Esophagus squamous epithelium (tissue), 5 donors: Measurements from ENCODE around the gene FRMD4A. TPM values are rescaled to one million over a fixed set of nuclear protein-coding genes. Genes with fewer than 3 reads are reported as not detected.

Source experiments
- DNase-seq: peaks from one replicate; lab custom pipeline; 2025; lab: John Stamatoyannopoulos, UW
- H3K27ac ChIP-seq, 4 donors: fragments of 200-600 bp; sonication (generic); one replicate each; pipeline ENCODE4 v1.5.1; 2016 to 2019; ENCODE audit warnings: mild to moderate bottlenecking in 1 of 4
- H3K27me3 ChIP-seq, 4 donors: fragments of 200-600 bp; sonication (generic); 1 replicate in 3 of 4; 2 replicates in 1 of 4; pipeline versions ENCODE4 v1.5.1 to v1.6.0; 2017 to 2021; ENCODE audit warnings: antibody characterized with exemption in 1 of 4
- H3K36me3 ChIP-seq, 3 donors: fragments of 200-600 bp; sonication (generic); one replicate each; pipeline ENCODE4 v1.5.1; 2016 to 2019
- H3K4me1 ChIP-seq, 3 donors: fragments of 200-600 bp; sonication (generic); one replicate each; pipeline ENCODE4 v1.5.1; 2017 to 2019
- H3K4me3 ChIP-seq, 4 donors: fragments of 200-600 bp; sonication (generic); 1 replicate in 3 of 4; 2 replicates in 1 of 4; pipeline ENCODE4 v1.5.1; 2016 to 2019; ENCODE audit warnings: mild to moderate bottlenecking in 2 of 4, moderate library complexity in 1 of 4
- H3K9me3 ChIP-seq, 3 donors: fragments of 200-600 bp; sonication (generic); one replicate each; pipeline ENCODE4 v1.5.1; 2016 to 2019
- CTCF ChIP-seq, 6 experiments: fragments of 450-650 bp in 4 of 6; fragments of 200-600 bp in 2 of 6; sonication (generic) in 2 of 6; IDR thresholded peaks; one replicate each; pipeline ENCODE4 v1.5.1; 2016 to 2019; ENCODE audit warnings: antibody characterized with exemption in 6 of 6, mild to moderate bottlenecking in 4 of 6, moderate library complexity in 4 of 6
- POLR2A ChIP-seq, 4 donors: fragments of 450-650 bp; IDR thresholded peaks; one replicate each; pipeline ENCODE4 v1.6.1; 2017; ENCODE audit warnings: antibody characterized with exemption in 4 of 4, mild to moderate bottlenecking in 4 of 4, moderate library complexity in 3 of 4
- WGBS, 2 donors: methylation state at CpG; one replicate each; pipeline ENCODE4 v1.1.5; 2018; 5-methylcytosine and 5-hydroxymethylcytosine counted together
- intact Hi-C: fragments of 100-400 bp; cut with DNase I; formaldehyde crosslinking; loops from one replicate; pipeline ENCODE4 v1.15.0; 2022
- total RNA-seq, 4 donors: library from RNA; depleted of rRNA; stranded (reverse); fragments of >200 nt; gene quantifications; one replicate each; pipeline ENCODE4 v1.1.0, GENCODE V29; 2016
- donor health status: DM: yes; HTN: yes; CAD: no.

The FRMD4A gene
- total RNA-seq, 4 donors from 2014 or later = 7.3 to 15.3 (median 8.6) TPM

- WGBS, 2 donors = 26 to 46% methylated on average over 5 of the region's 5 CpGs
- no peak for TF ChIP-seq CTCF (IDR thresholded peaks at IDR 0.05)
- TF ChIP-seq POLR2A (IDR thresholded peaks at IDR 0.05) = no peak
- Histone ChIP-seq H3K4me1 (peaks cover 0 to 23% (median 4%) of the 10 kb centered on the region in 3 donors), H3K9me3 (no peaks in the 10 kb centered on the region), H3K27me3 (peaks cover 0 to 12% (median 0%) of the 10 kb centered on the region in 4 donors), H3K4me3 (peak overlapping the region in 2 of 4 donors; percentile 36 to 60), H3K27ac (peak overlapping the region in 2 of 4 donors; percentile 64 to 69), H3K36me3 (no peaks in the 10 kb centered on the region)
- intact Hi-C loops = no loop called here
- no peak for DNase-seq
Observed at GRCh38 chr10:14010101-14010558, 320.6 kb downstream of the FRMD4A start.

- H3K4me1 ChIP-seq = peaks cover 0 to 23% (median 4%) of the 10 kb centered on the region in 3 donors
- DNase-seq = no peak
- H3K36me3 ChIP-seq = no peaks in the 10 kb centered on the region
- TF ChIP-seq CTCF (IDR thresholded peaks at IDR 0.05) (no peak), POLR2A (IDR thresholded peaks at IDR 0.05) (peak in 1 of 4 donors; percentile 37)
- 26 to 59% methylated on average over 22 to 24 of the region's 24 CpGs for WGBS, 2 donors
- H3K9me3 ChIP-seq = no peaks in the 10 kb centered on the region
- peaks cover 0 to 12% (median 0%) of the 10 kb centered on the region in 4 donors for H3K27me3 ChIP-seq
- intact Hi-C loops = no loop called here
- H3K27ac ChIP-seq = peak overlapping the region in 3 of 4 donors; percentile 21 to 69 (median 64)
- H3K4me3 ChIP-seq = peak overlapping the region in 3 of 4 donors; percentile 26 to 60 (median 36)
Observed at GRCh38 chr10:14009371-14010100, 321.2 kb downstream of the FRMD4A start.

GRCh38 chr10:14008740-14009080 is 322.0 kb downstream of the FRMD4A start:
- DNase-seq = no peak
- H3K9me3 ChIP-seq = no peaks in the 10 kb centered on the region
- intact Hi-C loops = no loop called here
- peaks cover 0 to 23% (median 4%) of the 10 kb centered on the region in 3 donors for H3K4me1 ChIP-seq
- peak overlapping the region in 3 of 4 donors; percentile 26 to 60 (median 36) for H3K4me3 ChIP-seq
- no peaks in the 10 kb centered on the region for H3K36me3 ChIP-seq
- peak overlapping the region in 3 of 4 donors; percentile 21 to 71 (median 64) for H3K27ac ChIP-seq
- 35 to 43% methylated on average over 9 of the region's 9 CpGs for WGBS, 2 donors
- peaks cover 0 to 12% (median 0%) of the 10 kb centered on the region in 4 donors for H3K27me3 ChIP-seq
- TF ChIP-seq POLR2A (IDR thresholded peaks at IDR 0.05) = no peak
- TF ChIP-seq CTCF (IDR thresholded peaks at IDR 0.05) = no peak

- Histone ChIP-seq H3K9me3 (no peaks in the 10 kb centered on the region), H3K27me3 (peaks cover 0 to 12% (median 0%) of the 10 kb centered on the region in 4 donors), H3K4me1 (peaks cover 0 to 10% (median 0%) of the 10 kb centered on the region in 3 donors), H3K27ac (no peak overlapping the region), H3K4me3 (no peak overlapping the region), H3K36me3 (no peaks in the 10 kb centered on the region)
- intact Hi-C loops = no loop called here
- 62 to 65% methylated on average over 4 of the region's 4 CpGs for WGBS, 2 donors
- TF ChIP-seq CTCF (IDR thresholded peaks at IDR 0.05) = no peak
- TF ChIP-seq POLR2A (IDR thresholded peaks at IDR 0.05) = no peak
- no peak for DNase-seq
Observed at GRCh38 chr10:14004536-14004935, 326.2 kb downstream of the FRMD4A start.

- no peaks in the 10 kb centered on the region for H3K9me3 ChIP-seq
- no peak overlapping the region for H3K4me3 ChIP-seq
- H3K4me1 ChIP-seq = peaks cover 0 to 4% (median 0%) of the 10 kb centered on the region in 3 donors
- H3K27ac ChIP-seq = no peak overlapping the region
- intact Hi-C loops = no loop called here
- TF ChIP-seq POLR2A (IDR thresholded peaks at IDR 0.05) (no peak), CTCF (IDR thresholded peaks at IDR 0.05) (no peak)
- WGBS, 2 donors = 59 to 75% methylated on average over 9 of the region's 9 CpGs
- no peak for DNase-seq
- no peaks in the 10 kb centered on the region for H3K36me3 ChIP-seq
- peaks cover 0 to 7% (median 0%) of the 10 kb centered on the region in 4 donors for H3K27me3 ChIP-seq
Observed at GRCh38 chr10:14003517-14004184, 327.1 kb downstream of the FRMD4A start.
